DND-41 (cell line): ENCODE data around the gene AGL.

Source experiments
- ATAC-seq: fragments of 200-7000 bp; cut with Tn5 transposase; 3 replicates; pipeline ENCODE4 v1.9.1; 2021; ENCODE audit warnings: low read depth; ENCODE audit not compliant: insufficient read depth
- DNase-seq: peaks from one replicate; pipeline ENCODE4 v3.0.0-alpha.2; 2020
- H2AFZ ChIP-seq: 2 replicates; pipeline ENCODE4 v1.6.0; 2012; ENCODE audit warnings: low read depth, low read length
- H3K27ac ChIP-seq: 2 replicates; pipeline ENCODE4 v1.5.1; 2012; ENCODE audit warnings: low read length, inconsistent platforms
- H3K27me3 ChIP-seq: fragments of 200-600 bp; sonication (generic); 2 replicates; pipeline ENCODE4 v1.6.0; 2012; ENCODE audit warnings: low read length, mild to moderate bottlenecking, inconsistent platforms; ENCODE audit not compliant: insufficient read depth, poor library complexity
- H3K36me3 ChIP-seq: 2 replicates; pipeline ENCODE4 v1.5.1; 2012; ENCODE audit warnings: low read length, inconsistent platforms; ENCODE audit not compliant: insufficient read depth
- H3K4me1 ChIP-seq: 2 replicates; pipeline ENCODE4 v1.5.1; 2012; ENCODE audit warnings: mild to moderate bottlenecking, low read length; ENCODE audit not compliant: insufficient read depth
- H3K4me2 ChIP-seq: 2 replicates; pipeline ENCODE4 v1.6.0; 2012; ENCODE audit warnings: mild to moderate bottlenecking, moderate library complexity, low read length, inconsistent platforms; ENCODE audit not compliant: insufficient read depth
- H3K4me3 ChIP-seq, 2 experiments: fragments of 200-600 bp in 1 of 2; shearing (Covaris generic) in 1 of 2; 2 replicates each; pipeline ENCODE4 v1.5.1; 2012 to 2016; ENCODE audit warnings: inconsistent platforms in 2 of 2, low read length in 2 of 2, mild to moderate bottlenecking in 2 of 2, low read depth in 1 of 2, moderate library complexity in 1 of 2
- H3K79me2 ChIP-seq: 2 replicates; pipeline ENCODE4 v1.6.0; 2012; ENCODE audit warnings: low read length, inconsistent platforms; ENCODE audit not compliant: insufficient read depth
- H3K9ac ChIP-seq: 2 replicates; pipeline ENCODE4 v1.6.0; 2012; ENCODE audit warnings: low read depth, mild to moderate bottlenecking, inconsistent platforms, low read length, moderate library complexity
- H3K9me3 ChIP-seq: 2 replicates; pipeline ENCODE4 v1.5.1; 2012; ENCODE audit warnings: low read length, moderate library complexity, mild to moderate bottlenecking, inconsistent platforms; ENCODE audit not compliant: insufficient read depth, severe bottlenecking
- H4K20me1 ChIP-seq: 2 replicates; pipeline ENCODE4 v1.6.0; 2012; ENCODE audit warnings: low read length; ENCODE audit not compliant: insufficient read depth
- CTCF ChIP-seq: IDR thresholded peaks from 2 replicates; pipeline ENCODE4 v1.5.1; 2012; ENCODE audit warnings: borderline replicate concordance, low read length, moderate library complexity, mild to moderate bottlenecking; ENCODE audit not compliant: poor library complexity, severe bottlenecking; ENCODE audit errors: extremely low read depth
- EZH2 ChIP-seq: IDR thresholded peaks from 3 replicates; pipeline ENCODE4 v1.6.1; 2012; ENCODE audit warnings: borderline replicate concordance, low read depth, mild to moderate bottlenecking, moderate library complexity, low read length, inconsistent platforms; ENCODE audit not compliant: severe bottlenecking

AGL gene

GRCh38 chr1:99968214-99968613 lies 118.1 kb downstream of the AGL start:
- Histone ChIP-seq H3K9ac (no peak overlapping the region), H3K9me3 (no peaks in the 10 kb centered on the region), H3K4me1 (peaks cover 34% of the 10 kb centered on the region), H4K20me1 (no peaks in the 10 kb centered on the region; the same call in 1 of the 2 replicates), H3K79me2 (peaks cover 32% of the 10 kb centered on the region), H2AFZ (no peak overlapping the region), H3K27ac (no peak overlapping the region), H3K4me3 (no peak overlapping the region), H3K36me3 (peaks cover 4% of the 10 kb centered on the region), H3K4me2 (no peak overlapping the region), H3K27me3 (no peaks in the 10 kb centered on the region)
- DNase-seq: no peak
- no peak for TF ChIP-seq CTCF
- TF ChIP-seq EZH2: no peak
- no peak for ATAC-seq

GRCh38 chr1:99969260-99969728 lies 119.1 kb downstream of the AGL start:
- Histone ChIP-seq H3K27ac (peak overlapping the region; percentile 75), H3K27me3 (no peaks in the 10 kb centered on the region), H3K4me3 (peak overlapping the region; percentile 78 to 80; a peak in 3 of 4 replicates), H3K79me2 (peaks cover 43% of the 10 kb centered on the region), H3K9me3 (no peaks in the 10 kb centered on the region), H3K9ac (peak overlapping the region; percentile 75), H3K36me3 (peaks cover 4% of the 10 kb centered on the region), H3K4me1 (peaks cover 34% of the 10 kb centered on the region), H3K4me2 (peak overlapping the region; percentile 69), H2AFZ (peak overlapping the region; percentile 91), H4K20me1 (no peaks in the 10 kb centered on the region; the same call in 1 of the 2 replicates)
- ATAC-seq (peak; percentile 2; the same call in 2 of the 3 replicates), DNase-seq (no peak)
- TF ChIP-seq EZH2: no peak
- no peak for TF ChIP-seq CTCF

GRCh38 chr1:99969729-99970621 lies 119.8 kb downstream of the AGL start, which contains the start of gene SLC35A3:
Gene SLC35A3 (plus strand): TSS chr1:99969996. CDS start chr1:99993555, 23,559 bp downstream.
- Histone ChIP-seq H3K4me3 (peak within 1 kb of the TSS; percentile 78 to 80), H3K4me1 (peaks cover 34% of the 10 kb centered on the region), H3K27ac (peak within 1 kb of the TSS; percentile 75), H3K9ac (peak within 1 kb of the TSS; percentile 75), H3K79me2 (peaks cover 49% of the 10 kb centered on the region), H3K4me2 (peak within 1 kb of the TSS; percentile 69), H4K20me1 (no peaks in the 10 kb centered on the region; the same call in 1 of the 2 replicates), H2AFZ (peak within 1 kb of the TSS; percentile 91), H3K9me3 (no peaks in the 10 kb centered on the region), H3K27me3 (no peaks in the 10 kb centered on the region), H3K36me3 (peaks cover 10% of the 10 kb centered on the region)
- TF ChIP-seq EZH2: no peak
- no peak for TF ChIP-seq CTCF
- DNase-seq (peak; percentile 86), ATAC-seq (peak; percentile 89)
